Posterior cingulate gyrus (tissue), 11 donors: ENCODE results near the gene ALOX5.

Source experiments
- DNase-seq, 10 donors: peaks; one replicate each; pipeline versions ENCODE4 v3.0.0 to v3.0.0-alpha.2; 2020 to 2021; ENCODE audit warnings: mixed read lengths in 3 of 10
- intact Hi-C: fragments of 100-400 bp; cut with DNase I; formaldehyde crosslinking; loops from one replicate; pipeline ENCODE4 v1.15.1; 2023

ALOX5 gene

GRCh38 chr10:45439873-45440272 is 65.9 kb downstream of the ALOX5 start:
- intact Hi-C loops: no loop called here

GRCh38 chr10:45440511-45441062 is 66.6 kb downstream of the ALOX5 start:
- intact Hi-C loops: no loop called here
- no peak for DNase-seq

More at GRCh38 chr10:45439873-45440272, 65.9 kb downstream of the ALOX5 start:
- no peak for DNase-seq

GRCh38 chr10:45441239-45442190 is 67.5 kb downstream of the ALOX5 start:
- intact Hi-C loops: no loop called here
- DNase-seq: no peak

GRCh38 chr10:45442251-45442650 is 68.2 kb downstream of the ALOX5 start:
- DNase-seq: no peak
- intact Hi-C loops: no loop called here

GRCh38 chr10:45442662-45443061 is 68.6 kb downstream of the ALOX5 start:
- intact Hi-C loops: no loop called here
- DNase-seq: no peak

- intact Hi-C loops: no loop called here
- DNase-seq: peak in 1 of 10 donors; percentile 85
Observed at GRCh38 chr10:45443101-45444009, 69.3 kb downstream of the ALOX5 start.

- peak in 1 of 10 donors; percentile 87 for DNase-seq
Observed at GRCh38 chr10:45444022-45444421, 70.0 kb downstream of the ALOX5 start.

GRCh38 chr10:45444976-45445898 is 71.2 kb downstream of the ALOX5 start:
- intact Hi-C loops: no loop called here
- DNase-seq: peak in 5 of 10 donors; percentile 47 to 93 (median 57)

More at GRCh38 chr10:45444022-45444421, 70.0 kb downstream of the ALOX5 start:
- intact Hi-C loops: no loop called here

- DNase-seq: no peak
- intact Hi-C loops: no loop called here
Observed at GRCh38 chr10:45446858-45447257, 72.8 kb downstream of the ALOX5 start.

- DNase-seq: no peak
- intact Hi-C loops: no loop called here
Observed at GRCh38 chr10:45447416-45447815, 73.4 kb downstream of the ALOX5 start.

- DNase-seq: no peak
- intact Hi-C loops: no loop called here
Observed at GRCh38 chr10:45450866-45451265, 76.8 kb downstream of the ALOX5 start.

- DNase-seq: no peak
- intact Hi-C loops: no loop called here
Observed at GRCh38 chr10:45451407-45451806, 77.4 kb downstream of the ALOX5 start.

GRCh38 chr10:45452268-45452667 is 78.3 kb downstream of the ALOX5 start:
- no peak for DNase-seq
- intact Hi-C loops: no loop called here

GRCh38 chr10:45452743-45453452 is 78.9 kb downstream of the ALOX5 start:
- DNase-seq: no peak
- intact Hi-C loops: no loop called here

GRCh38 chr10:45453639-45454255 is 79.7 kb downstream of the ALOX5 start:
- no peak for DNase-seq
- intact Hi-C loops: no loop called here

GRCh38 chr10:45454262-45454661 is 80.2 kb downstream of the ALOX5 start:
- peak in 1 of 10 donors; percentile 83 for DNase-seq
- intact Hi-C loops: no loop called here

GRCh38 chr10:45454859-45455258 is 80.8 kb downstream of the ALOX5 start:
- intact Hi-C loops: no loop called here
- no peak for DNase-seq

GRCh38 chr10:45456233-45456632 is 82.2 kb downstream of the ALOX5 start:
- intact Hi-C loops: no loop called here
- DNase-seq: no peak

GRCh38 chr10:45456822-45457221 is 82.8 kb downstream of the ALOX5 start:
- intact Hi-C loops: no loop called here
- DNase-seq: peak in 1 of 10 donors; percentile 84
